GM23338 (cell line): ENCODE results near the gene CCDC106. TPM values are rescaled to one million over a fixed set of nuclear protein-coding genes. Genes with fewer than 3 reads are reported as not detected.

ENCODE experiments used
- STAT1 ChIP-seq: IDR thresholded peaks from one replicate; pipeline ENCODE4 v1.6.1; 2016; ENCODE audit warnings: antibody characterized with exemption; ENCODE audit not compliant: unreplicated experiment
- ZNF114 ChIP-seq: fragments of 250-450 bp; sonication (Bioruptor Pico); IDR thresholded peaks from 2 replicates; pipeline ENCODE4 v1.5.0; 2020; ENCODE audit warnings: mild to moderate bottlenecking, moderate library complexity
- ZNF331 ChIP-seq: fragments of 250-450 bp; sonication (Bioruptor Pico); IDR thresholded peaks from 2 replicates; pipeline ENCODE4 v1.5.0; 2020; ENCODE audit warnings: low read depth, mild to moderate bottlenecking, moderate library complexity
- ZNF462 ChIP-seq: fragments of 250-450 bp; sonication (Bioruptor Pico); IDR thresholded peaks from 2 replicates; pipeline ENCODE4 v1.5.0; 2020; ENCODE audit warnings: mild to moderate bottlenecking, moderate library complexity
- polyA plus RNA-seq: library from polyadenylated mRNA; unstranded; fragments of >200 nt; fragmentation: Nextera tagmentation; extraction: Ambion mirVana; gene quantifications from 2 replicates; pipeline ENCODE4 v1.2.1, GENCODE V29; 2016
- total RNA-seq: library from RNA; depleted of rRNA; stranded (reverse); fragments of >200 nt; shearing (Covaris generic); gene quantifications from 2 replicates; pipeline ENCODE4 v1.2.3, GENCODE V29; 2014
- TF ChIP-seq, protein P1 (sequence below), 2 experiments: fragments of 200-600 bp in 1 of 2; sonication (generic) in 1 of 2; conservative IDR thresholded peaks; 2 replicates each; pipeline versions ENCODE4 v1.5.1 to v1.6.1; 2016 to 2017; ENCODE audit warnings: antibody characterized with exemption in 2 of 2, low read depth in 2 of 2, mild to moderate bottlenecking in 2 of 2, moderate library complexity in 1 of 2

Gene CCDC106
- total and polyA plus RNA-seq, 2 experiments from 2014 or later: 12.0 to 17.6 TPM

GRCh38 chr19:55687281-55688201, 39.5 kb downstream of the CCDC106 start (continued):
- TF ChIP-seq ZNF462 (CRISPR knock-in tag) (no peak), ZNF331 (CRISPR knock-in tag) (no peak), STAT1 (no peak), ZNF114 (no peak)
- TF ChIP-seq, protein P1, sequence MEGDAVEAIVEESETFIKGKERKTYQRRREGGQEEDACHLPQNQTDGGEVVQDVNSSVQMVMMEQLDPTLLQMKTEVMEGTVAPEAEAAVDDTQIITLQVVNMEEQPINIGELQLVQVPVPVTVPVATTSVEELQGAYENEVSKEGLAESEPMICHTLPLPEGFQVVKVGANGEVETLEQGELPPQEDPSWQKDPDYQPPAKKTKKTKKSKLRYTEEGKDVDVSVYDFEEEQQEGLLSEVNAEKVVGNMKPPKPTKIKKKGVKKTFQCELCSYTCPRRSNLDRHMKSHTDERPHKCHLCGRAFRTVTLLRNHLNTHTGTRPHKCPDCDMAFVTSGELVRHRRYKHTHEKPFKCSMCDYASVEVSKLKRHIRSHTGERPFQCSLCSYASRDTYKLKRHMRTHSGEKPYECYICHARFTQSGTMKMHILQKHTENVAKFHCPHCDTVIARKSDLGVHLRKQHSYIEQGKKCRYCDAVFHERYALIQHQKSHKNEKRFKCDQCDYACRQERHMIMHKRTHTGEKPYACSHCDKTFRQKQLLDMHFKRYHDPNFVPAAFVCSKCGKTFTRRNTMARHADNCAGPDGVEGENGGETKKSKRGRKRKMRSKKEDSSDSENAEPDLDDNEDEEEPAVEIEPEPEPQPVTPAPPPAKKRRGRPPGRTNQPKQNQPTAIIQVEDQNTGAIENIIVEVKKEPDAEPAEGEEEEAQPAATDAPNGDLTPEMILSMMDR (conservative IDR thresholded peaks at IDR 0.05; ENCODE audit: low read depth in 2 of 2): no peak
